IPS-20b (cell line): ENCODE results near the gene TRNAU1AP.
"Not testable (repeated sequence)": the region's sequence is repeated elsewhere in the genome, so short reads cannot be mapped to it uniquely, and the experiment has no call there.

Experiments used
- H3K27ac ChIP-seq: one replicate; pipeline ENCODE4 v1.5.1; 2013; ENCODE audit warnings: low read length
- H3K27me3 ChIP-seq: 2 replicates; pipeline ENCODE4 v1.6.1; 2013; ENCODE audit warnings: mild to moderate bottlenecking, low read length, inconsistent platforms; ENCODE audit not compliant: insufficient read depth
- H3K36me3 ChIP-seq: 2 replicates; pipeline ENCODE4 v1.6.1; 2013; ENCODE audit warnings: low read depth, mild to moderate bottlenecking, inconsistent platforms, low read length, moderate library complexity; ENCODE audit not compliant: insufficient read depth
- H3K4me1 ChIP-seq: 2 replicates; pipeline ENCODE4 v1.6.1; 2013; ENCODE audit warnings: mild to moderate bottlenecking, control low read depth, inconsistent platforms, low read length, moderate library complexity; ENCODE audit not compliant: insufficient read depth
- H3K4me3 ChIP-seq: 2 replicates; pipeline ENCODE4 v1.5.1; 2013; ENCODE audit warnings: mild to moderate bottlenecking, low read length, inconsistent platforms
- H3K9ac ChIP-seq: 2 replicates; pipeline ENCODE4 v1.6.1; 2013; ENCODE audit warnings: low read depth, mild to moderate bottlenecking, inconsistent platforms, low read length, moderate library complexity
- H3K9me3 ChIP-seq: 2 replicates; pipeline ENCODE4 v1.6.1; 2013; ENCODE audit warnings: mild to moderate bottlenecking, low read depth, low read length, inconsistent platforms; ENCODE audit not compliant: insufficient read depth

TRNAU1AP gene

DNA sequence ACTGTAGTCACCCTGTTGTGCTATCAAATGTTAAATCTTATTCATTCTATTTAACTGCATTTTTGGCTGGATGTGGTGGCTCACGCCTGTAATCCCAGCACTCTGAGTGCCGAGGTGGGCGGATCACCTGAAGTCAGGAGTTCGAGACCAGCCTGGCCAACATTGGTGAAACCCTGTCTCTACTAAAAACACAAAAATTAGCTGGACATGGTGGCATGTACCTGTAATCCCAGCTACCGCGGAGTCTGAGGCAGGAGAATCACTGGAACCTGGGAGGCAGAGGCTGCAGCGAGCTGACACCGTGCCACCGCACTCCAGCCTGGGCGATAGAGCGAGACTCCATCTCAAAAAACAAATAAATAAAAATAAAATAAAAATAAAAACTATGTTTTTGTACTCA, 43.4 kb downstream of the TRNAU1AP start:
- not testable (repeated sequence) for H3K9ac ChIP-seq, H3K36me3 ChIP-seq, H3K9me3 ChIP-seq, H3K27ac ChIP-seq, H3K4me3 ChIP-seq
- Histone ChIP-seq H3K27me3 (peaks cover 18% of the 10 kb centered on the region), H3K4me1 (peaks cover 20% of the 10 kb centered on the region)

DNA sequence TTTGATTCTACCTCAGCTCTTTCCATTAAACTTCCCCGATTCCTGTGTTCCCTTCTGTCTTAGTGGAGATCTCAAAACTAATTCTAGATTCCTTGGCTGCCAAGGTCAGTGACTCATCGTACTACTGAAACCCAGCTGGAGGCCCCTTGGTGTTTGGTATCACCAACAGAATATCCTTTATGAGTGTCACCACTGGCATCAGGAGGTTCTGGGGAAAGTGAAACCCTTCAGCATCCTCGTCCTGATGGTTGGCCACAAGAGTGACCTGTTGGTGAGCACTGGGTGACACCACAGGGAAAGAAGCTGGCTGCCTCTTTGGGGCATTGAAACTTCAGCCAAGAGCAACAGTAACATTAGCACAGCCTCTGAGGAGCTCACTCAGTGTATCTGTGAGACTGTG, 48.8 kb downstream of the TRNAU1AP start:
- Histone ChIP-seq H3K36me3 (peaks cover 44% of the 10 kb centered on the region), H3K9ac (0 out of 2 replicates have a peak overlapping the region, but pooled peaks have one; percentile 40), H3K4me3 (no peak overlapping the region), H3K27me3 (no peaks in the 10 kb centered on the region), H3K9me3 (no peaks in the 10 kb centered on the region), H3K4me1 (0 out of 2 replicates have a peak, but pooled peaks cover 2% of the 10 kb centered on the region), H3K27ac (no peak overlapping the region)

GRCh38 chr1:28602536-28603439, 49.9 kb downstream of the TRNAU1AP start:
- Histone ChIP-seq H3K27ac (no peak overlapping the region), H3K4me1 (0 out of 2 replicates have a peak, but pooled peaks cover 2% of the 10 kb centered on the region), H3K4me3 (no peak overlapping the region), H3K36me3 (peaks cover 47% of the 10 kb centered on the region), H3K9ac (peak overlapping the region; percentile 40; the same call in 1 of the 2 replicates), H3K27me3 (no peaks in the 10 kb centered on the region), H3K9me3 (no peaks in the 10 kb centered on the region)

DNA sequence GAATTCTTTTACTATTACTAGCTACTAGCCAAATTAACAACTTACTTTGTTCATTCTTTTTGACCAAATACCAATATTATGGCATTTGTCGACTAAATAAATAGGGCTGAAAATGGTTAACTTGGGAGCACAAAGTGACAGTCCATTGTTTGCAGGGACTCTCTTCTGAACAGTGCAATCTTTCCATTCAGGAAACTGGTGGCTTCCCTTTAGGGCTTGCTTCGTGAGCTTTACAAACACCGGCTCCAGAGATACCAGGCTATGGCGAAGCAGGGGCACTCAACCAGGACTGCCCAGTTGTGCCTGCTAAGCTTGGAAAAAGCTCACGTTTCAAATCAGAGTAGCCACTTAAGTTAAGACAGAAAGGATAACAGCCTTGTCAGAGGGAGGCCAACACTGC, 51.5 kb downstream of the TRNAU1AP start:
- Histone ChIP-seq H3K4me1 (no peaks in the 10 kb centered on the region), H3K9ac (no peak overlapping the region), H3K27ac (no peak overlapping the region), H3K9me3 (no peaks in the 10 kb centered on the region), H3K27me3 (no peaks in the 10 kb centered on the region), H3K36me3 (peaks cover 47% of the 10 kb centered on the region), H3K4me3 (no peak overlapping the region)

DNA sequence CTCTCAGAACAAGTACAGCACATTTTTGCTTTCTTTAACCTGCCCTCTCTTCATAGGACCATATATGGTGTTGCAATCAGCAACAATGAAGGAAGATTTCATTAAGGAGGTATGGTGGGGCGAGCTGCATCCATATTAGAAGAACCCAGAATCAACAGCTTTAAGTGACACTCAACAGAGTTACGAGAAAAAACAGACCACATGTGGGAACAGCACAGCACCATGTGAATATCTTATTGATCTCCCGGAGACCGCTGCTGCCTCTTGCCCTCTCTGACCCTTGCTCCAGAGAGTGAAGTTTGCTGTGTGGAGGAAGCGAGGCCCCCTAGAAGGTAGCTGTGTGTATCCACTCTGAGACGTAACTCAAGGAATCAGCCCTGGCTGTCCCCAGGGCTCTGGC, 52.1 kb downstream of the TRNAU1AP start:
- no peaks in the 10 kb centered on the region for H3K27me3 ChIP-seq
- H3K27ac ChIP-seq, result no peak overlapping the region
- no peaks in the 10 kb centered on the region for H3K9me3 ChIP-seq
- no peak overlapping the region for H3K9ac ChIP-seq
- H3K4me1 ChIP-seq, result no peaks in the 10 kb centered on the region
- no peak overlapping the region for H3K4me3 ChIP-seq
- H3K36me3 ChIP-seq, result peaks cover 51% of the 10 kb centered on the region

- Histone ChIP-seq H3K4me3 (no peak overlapping the region), H3K9me3 (no peaks in the 10 kb centered on the region), H3K27me3 (no peaks in the 10 kb centered on the region), H3K4me1 (no peaks in the 10 kb centered on the region), H3K36me3 (peaks cover 56% of the 10 kb centered on the region), H3K27ac (no peak overlapping the region), H3K9ac (no peak overlapping the region)
Observed at GRCh38 chr1:28606771-28607170, 53.9 kb downstream of the TRNAU1AP start.

- Histone ChIP-seq H3K9me3 (no peaks in the 10 kb centered on the region), H3K4me1 (no peaks in the 10 kb centered on the region), H3K27ac (no peak overlapping the region), H3K4me3 (no peak overlapping the region), H3K9ac (no peak overlapping the region), H3K36me3 (peaks cover 47% of the 10 kb centered on the region), H3K27me3 (no peaks in the 10 kb centered on the region)
Observed at GRCh38 chr1:28613175-28613574, 60.3 kb downstream of the TRNAU1AP start.
